ENCODE results near the gene DNAJB14.

DNA sequence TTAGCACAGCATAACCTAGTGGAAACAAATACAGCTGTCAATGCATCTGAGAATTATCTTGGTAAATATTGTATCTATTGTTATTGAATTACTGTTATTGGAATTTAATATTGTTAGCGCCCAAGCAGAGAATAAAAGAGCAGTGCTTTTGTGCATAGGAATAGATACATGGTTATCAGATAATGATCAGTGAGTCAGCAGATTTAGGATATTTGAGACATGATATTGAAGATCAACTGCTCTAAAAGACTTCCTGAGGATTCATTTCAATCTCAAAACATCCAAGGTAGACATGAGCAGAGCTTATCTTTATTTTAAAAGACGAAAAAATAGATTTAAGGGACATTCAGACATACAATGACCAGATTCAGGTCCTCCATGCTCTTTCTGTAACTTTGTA is 14.2 kb upstream of the DNAJB14 start:
- TF ChIP-seq, protein P1, sequence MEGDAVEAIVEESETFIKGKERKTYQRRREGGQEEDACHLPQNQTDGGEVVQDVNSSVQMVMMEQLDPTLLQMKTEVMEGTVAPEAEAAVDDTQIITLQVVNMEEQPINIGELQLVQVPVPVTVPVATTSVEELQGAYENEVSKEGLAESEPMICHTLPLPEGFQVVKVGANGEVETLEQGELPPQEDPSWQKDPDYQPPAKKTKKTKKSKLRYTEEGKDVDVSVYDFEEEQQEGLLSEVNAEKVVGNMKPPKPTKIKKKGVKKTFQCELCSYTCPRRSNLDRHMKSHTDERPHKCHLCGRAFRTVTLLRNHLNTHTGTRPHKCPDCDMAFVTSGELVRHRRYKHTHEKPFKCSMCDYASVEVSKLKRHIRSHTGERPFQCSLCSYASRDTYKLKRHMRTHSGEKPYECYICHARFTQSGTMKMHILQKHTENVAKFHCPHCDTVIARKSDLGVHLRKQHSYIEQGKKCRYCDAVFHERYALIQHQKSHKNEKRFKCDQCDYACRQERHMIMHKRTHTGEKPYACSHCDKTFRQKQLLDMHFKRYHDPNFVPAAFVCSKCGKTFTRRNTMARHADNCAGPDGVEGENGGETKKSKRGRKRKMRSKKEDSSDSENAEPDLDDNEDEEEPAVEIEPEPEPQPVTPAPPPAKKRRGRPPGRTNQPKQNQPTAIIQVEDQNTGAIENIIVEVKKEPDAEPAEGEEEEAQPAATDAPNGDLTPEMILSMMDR (IDR thresholded peaks at IDR 0.05), result no peak
- no peak for TF ChIP-seq POLR2A (IDR thresholded peaks at IDR 0.05)
